WTC11 (cell line): ENCODE data around the gene RAB3B.

ENCODE experiments used
- CREB1 ChIP-seq: sonication (generic); formaldehyde crosslinking; IDR thresholded peaks from 2 replicates; pipeline ENCODE4 v1.8.0; 2023; ENCODE audit warnings: mild to moderate bottlenecking, missing genetic modification reagents
- CREM ChIP-seq: sonication (generic); formaldehyde crosslinking; IDR thresholded peaks from 2 replicates; pipeline ENCODE4 v1.8.1; 2022; ENCODE audit warnings: mild to moderate bottlenecking, missing genetic modification reagents, moderate library complexity
- ESRRA ChIP-seq: sonication (generic); formaldehyde crosslinking; IDR thresholded peaks from 2 replicates; pipeline ENCODE4 v1.8.1; 2022; ENCODE audit warnings: mild to moderate bottlenecking, missing genetic modification reagents, borderline replicate concordance
- SP1 ChIP-seq: sonication (generic); formaldehyde crosslinking; conservative IDR thresholded peaks from 2 replicates; pipeline ENCODE4 v1.8.1; 2022; ENCODE audit warnings: missing genetic modification reagents
- TF ChIP-seq, protein P1 (sequence below): sonication (generic); formaldehyde crosslinking; IDR thresholded peaks from 2 replicates; pipeline ENCODE4 v1.8.1; 2023; ENCODE audit warnings: mild to moderate bottlenecking, missing genetic modification reagents
- TF ChIP-seq, protein P2 (sequence below): sonication (generic); formaldehyde crosslinking; IDR thresholded peaks from 2 replicates; pipeline ENCODE4 v1.8.1; 2022; ENCODE audit warnings: mild to moderate bottlenecking, missing genetic modification reagents, moderate library complexity, borderline replicate concordance
- TF ChIP-seq, protein P3 (sequence below): sonication (generic); formaldehyde crosslinking; IDR thresholded peaks from 2 replicates; pipeline ENCODE4 v1.8.0; 2022; ENCODE audit warnings: mild to moderate bottlenecking, missing genetic modification reagents
- TF ChIP-seq, protein P4 (sequence below): fragments of 200-600 bp; IDR thresholded peaks from 2 replicates; pipeline ENCODE4 v1.8.0; 2022; ENCODE audit warnings: antibody characterized with exemption

DNA sequence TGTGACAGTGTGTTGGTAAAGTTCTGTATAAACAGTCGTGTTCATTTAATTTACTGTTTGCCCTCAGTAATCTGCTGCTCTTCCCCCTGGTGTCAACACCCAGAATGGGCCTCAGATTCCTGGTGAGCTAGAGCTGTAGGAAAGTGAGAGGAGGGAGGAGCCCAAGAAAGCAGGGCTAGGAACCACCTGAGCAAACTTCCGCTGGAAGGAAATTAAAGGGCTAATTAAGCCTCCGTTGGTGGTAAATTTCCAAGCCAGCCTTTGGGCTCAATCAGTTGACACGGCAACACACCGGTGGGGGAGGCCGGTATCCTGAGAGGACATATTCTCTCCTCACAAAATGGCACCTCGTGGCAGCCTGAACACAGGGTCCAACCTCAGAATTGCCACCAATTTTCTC is 32.9 kb downstream of the RAB3B start:
- TF ChIP-seq CREM (CRISPR knock-in tag) = no peak
- TF ChIP-seq, protein P1, sequence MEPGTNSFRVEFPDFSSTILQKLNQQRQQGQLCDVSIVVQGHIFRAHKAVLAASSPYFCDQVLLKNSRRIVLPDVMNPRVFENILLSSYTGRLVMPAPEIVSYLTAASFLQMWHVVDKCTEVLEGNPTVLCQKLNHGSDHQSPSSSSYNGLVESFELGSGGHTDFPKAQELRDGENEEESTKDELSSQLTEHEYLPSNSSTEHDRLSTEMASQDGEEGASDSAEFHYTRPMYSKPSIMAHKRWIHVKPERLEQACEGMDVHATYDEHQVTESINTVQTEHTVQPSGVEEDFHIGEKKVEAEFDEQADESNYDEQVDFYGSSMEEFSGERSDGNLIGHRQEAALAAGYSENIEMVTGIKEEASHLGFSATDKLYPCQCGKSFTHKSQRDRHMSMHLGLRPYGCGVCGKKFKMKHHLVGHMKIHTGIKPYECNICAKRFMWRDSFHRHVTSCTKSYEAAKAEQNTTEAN (CRISPR knock-in tag) = no peak
- no peak for TF ChIP-seq SP1 (CRISPR knock-in tag)
- TF ChIP-seq, protein P2, sequence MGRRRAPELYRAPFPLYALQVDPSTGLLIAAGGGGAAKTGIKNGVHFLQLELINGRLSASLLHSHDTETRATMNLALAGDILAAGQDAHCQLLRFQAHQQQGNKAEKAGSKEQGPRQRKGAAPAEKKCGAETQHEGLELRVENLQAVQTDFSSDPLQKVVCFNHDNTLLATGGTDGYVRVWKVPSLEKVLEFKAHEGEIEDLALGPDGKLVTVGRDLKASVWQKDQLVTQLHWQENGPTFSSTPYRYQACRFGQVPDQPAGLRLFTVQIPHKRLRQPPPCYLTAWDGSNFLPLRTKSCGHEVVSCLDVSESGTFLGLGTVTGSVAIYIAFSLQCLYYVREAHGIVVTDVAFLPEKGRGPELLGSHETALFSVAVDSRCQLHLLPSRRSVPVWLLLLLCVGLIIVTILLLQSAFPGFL (CRISPR knock-in tag) = no peak
- no peak for TF ChIP-seq ESRRA (CRISPR knock-in tag)
- TF ChIP-seq, protein P3, sequence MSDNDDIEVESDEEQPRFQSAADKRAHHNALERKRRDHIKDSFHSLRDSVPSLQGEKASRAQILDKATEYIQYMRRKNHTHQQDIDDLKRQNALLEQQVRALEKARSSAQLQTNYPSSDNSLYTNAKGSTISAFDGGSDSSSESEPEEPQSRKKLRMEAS (CRISPR knock-in tag) = no peak
- TF ChIP-seq, protein P4, sequence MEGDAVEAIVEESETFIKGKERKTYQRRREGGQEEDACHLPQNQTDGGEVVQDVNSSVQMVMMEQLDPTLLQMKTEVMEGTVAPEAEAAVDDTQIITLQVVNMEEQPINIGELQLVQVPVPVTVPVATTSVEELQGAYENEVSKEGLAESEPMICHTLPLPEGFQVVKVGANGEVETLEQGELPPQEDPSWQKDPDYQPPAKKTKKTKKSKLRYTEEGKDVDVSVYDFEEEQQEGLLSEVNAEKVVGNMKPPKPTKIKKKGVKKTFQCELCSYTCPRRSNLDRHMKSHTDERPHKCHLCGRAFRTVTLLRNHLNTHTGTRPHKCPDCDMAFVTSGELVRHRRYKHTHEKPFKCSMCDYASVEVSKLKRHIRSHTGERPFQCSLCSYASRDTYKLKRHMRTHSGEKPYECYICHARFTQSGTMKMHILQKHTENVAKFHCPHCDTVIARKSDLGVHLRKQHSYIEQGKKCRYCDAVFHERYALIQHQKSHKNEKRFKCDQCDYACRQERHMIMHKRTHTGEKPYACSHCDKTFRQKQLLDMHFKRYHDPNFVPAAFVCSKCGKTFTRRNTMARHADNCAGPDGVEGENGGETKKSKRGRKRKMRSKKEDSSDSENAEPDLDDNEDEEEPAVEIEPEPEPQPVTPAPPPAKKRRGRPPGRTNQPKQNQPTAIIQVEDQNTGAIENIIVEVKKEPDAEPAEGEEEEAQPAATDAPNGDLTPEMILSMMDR = no peak
- TF ChIP-seq CREB1 = no peak
